OCI-LY3 (cell line): Measurements from ENCODE around the gene CHFR.

Experiments used
- CTCF ChIP-seq: fragments of 200-600, 300-600 bp; sonication (generic); IDR thresholded peaks from 2 replicates; pipeline ENCODE4 v1.5.1; 2014; ENCODE audit warnings: antibody characterized with exemption, low read length, low read depth
- EZH2phosphoT487 ChIP-seq: fragments of 200-600 bp; shearing (Covaris generic); IDR thresholded peaks from 2 replicates; pipeline ENCODE4 v1.6.1; 2018; ENCODE audit warnings: antibody characterized with exemption, mixed run types, low read depth

DNA sequence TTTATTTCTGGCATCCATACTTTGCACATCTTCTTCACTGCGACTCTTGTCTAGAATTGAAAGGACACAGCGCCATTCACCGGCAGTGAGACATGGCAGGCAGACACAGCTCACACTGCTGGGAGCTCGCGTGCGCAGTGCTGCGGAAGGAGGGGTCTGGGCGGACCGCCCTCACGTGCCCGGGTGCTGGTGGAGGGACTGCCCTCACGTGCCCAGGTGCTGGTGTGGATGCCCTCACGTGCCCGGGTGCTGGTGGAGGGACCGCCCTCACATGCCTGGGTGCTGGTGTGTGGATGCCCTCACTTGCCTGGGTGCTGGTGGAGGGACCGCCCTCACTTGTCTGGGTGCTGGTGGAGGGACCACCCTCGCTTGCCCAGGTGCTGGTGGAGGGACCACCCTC lies 30.8 kb downstream of the CHFR start:
- TF ChIP-seq CTCF = no peak
- TF ChIP-seq EZH2phosphoT487 = no peak
